HG02885 (cell line): ENCODE results near the gene HSPH1.
A peak's percentile ranks its signal among the peaks of the same experiment; 100 is the strongest.
"Not testable (repeated sequence)": the region's sequence is repeated elsewhere in the genome, so short reads cannot be mapped to it uniquely, and the experiment has no call there.

Experiments used
- ATAC-seq: cut with Tn5 transposase; IDR thresholded peaks from one replicate; pipeline ENCODE4 v1.9.1; 2021; ENCODE audit warnings: mild to moderate bottlenecking; ENCODE audit not compliant: unreplicated experiment, poor library complexity

HSPH1 gene

GRCh38 chr13:31179241-31179640 is 17.5 kb upstream of the HSPH1 start:
- no peak for ATAC-seq

- ATAC-seq = not testable (repeated sequence)
Observed at GRCh38 chr13:31177813-31178495, 16.2 kb upstream of the HSPH1 start.

- ATAC-seq = no peak
Observed at GRCh38 chr13:31175847-31176532, 14.3 kb upstream of the HSPH1 start.

- no peak for ATAC-seq
Observed at GRCh38 chr13:31174018-31174417, 12.3 kb upstream of the HSPH1 start.

GRCh38 chr13:31172535-31172934 is 10.8 kb upstream of the HSPH1 start:
- ATAC-seq = no peak

GRCh38 chr13:31172001-31172400 is 10.3 kb upstream of the HSPH1 start:
- no peak for ATAC-seq

GRCh38 chr13:31168736-31169135 is 7.0 kb upstream of the HSPH1 start:
- no peak for ATAC-seq

GRCh38 chr13:31168166-31168565 is 6.5 kb upstream of the HSPH1 start:
- peak; percentile 76 for ATAC-seq

GRCh38 chr13:31167490-31167889 is 5.8 kb upstream of the HSPH1 start:
- no peak for ATAC-seq

GRCh38 chr13:31166591-31166990 is 4.9 kb upstream of the HSPH1 start:
- ATAC-seq = no peak

GRCh38 chr13:31162151-31163008 is 676 bp upstream of the HSPH1 start:
- ATAC-seq = peak; percentile 87

GRCh38 chr13:31160857-31161556 is 697 bp downstream of the HSPH1 start:
- peak; percentile 26 for ATAC-seq

GRCh38 chr13:31159306-31159705 is 2.4 kb downstream of the HSPH1 start:
- ATAC-seq = no peak

GRCh38 chr13:31154939-31155338 is 6.8 kb downstream of the HSPH1 start:
- ATAC-seq = no peak

- no peak for ATAC-seq
Observed at GRCh38 chr13:31151837-31152236, 9.9 kb downstream of the HSPH1 start.

GRCh38 chr13:31150315-31150985 is 11.3 kb downstream of the HSPH1 start:
- ATAC-seq = no peak

- no peak for ATAC-seq
Observed at GRCh38 chr13:31149604-31150003, 12.1 kb downstream of the HSPH1 start.

- no peak for ATAC-seq
Observed at GRCh38 chr13:31145417-31145816, 16.3 kb downstream of the HSPH1 start.

GRCh38 chr13:31138515-31138914 is 23.2 kb downstream of the HSPH1 start:
- ATAC-seq = no peak

GRCh38 chr13:31136724-31137123 is 25.0 kb downstream of the HSPH1 start:
- ATAC-seq = no peak
